Measurements from ENCODE around the gene NEGR1.

NEGR1 gene

DNA sequence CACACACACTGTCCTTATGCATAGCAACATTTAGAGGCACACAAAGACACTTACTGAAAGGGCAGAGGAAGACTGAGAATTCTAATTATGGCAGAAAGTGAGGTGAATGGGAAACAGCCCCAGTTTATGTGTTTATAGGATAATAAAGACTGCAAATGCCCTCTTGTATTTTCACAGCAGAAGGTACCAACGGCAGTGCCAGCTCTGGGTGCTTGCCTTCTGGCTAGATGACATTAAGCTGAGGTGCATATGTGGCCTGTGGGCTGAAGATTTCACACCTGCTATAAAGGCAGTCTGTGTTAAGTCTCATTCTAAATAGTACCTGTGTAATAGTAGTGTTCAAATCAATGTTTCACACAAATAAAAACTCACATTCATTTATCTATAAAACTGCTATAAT, 854.3 kb downstream of the NEGR1 start:
- TF ChIP-seq, protein P1, sequence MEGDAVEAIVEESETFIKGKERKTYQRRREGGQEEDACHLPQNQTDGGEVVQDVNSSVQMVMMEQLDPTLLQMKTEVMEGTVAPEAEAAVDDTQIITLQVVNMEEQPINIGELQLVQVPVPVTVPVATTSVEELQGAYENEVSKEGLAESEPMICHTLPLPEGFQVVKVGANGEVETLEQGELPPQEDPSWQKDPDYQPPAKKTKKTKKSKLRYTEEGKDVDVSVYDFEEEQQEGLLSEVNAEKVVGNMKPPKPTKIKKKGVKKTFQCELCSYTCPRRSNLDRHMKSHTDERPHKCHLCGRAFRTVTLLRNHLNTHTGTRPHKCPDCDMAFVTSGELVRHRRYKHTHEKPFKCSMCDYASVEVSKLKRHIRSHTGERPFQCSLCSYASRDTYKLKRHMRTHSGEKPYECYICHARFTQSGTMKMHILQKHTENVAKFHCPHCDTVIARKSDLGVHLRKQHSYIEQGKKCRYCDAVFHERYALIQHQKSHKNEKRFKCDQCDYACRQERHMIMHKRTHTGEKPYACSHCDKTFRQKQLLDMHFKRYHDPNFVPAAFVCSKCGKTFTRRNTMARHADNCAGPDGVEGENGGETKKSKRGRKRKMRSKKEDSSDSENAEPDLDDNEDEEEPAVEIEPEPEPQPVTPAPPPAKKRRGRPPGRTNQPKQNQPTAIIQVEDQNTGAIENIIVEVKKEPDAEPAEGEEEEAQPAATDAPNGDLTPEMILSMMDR (IDR thresholded peaks at IDR 0.05; ENCODE audit: insufficient read depth, low read length, missing control alignments): no peak
- no peak overlapping the region for H3K4me3 ChIP-seq (ENCODE audit: low read depth, low read length)
- CTCF ChIA-PET: no interaction called here
- no peak for DNase-seq (ENCODE audit: low read depth, low spot score)
- POLR2A ChIA-PET: no interaction called here

- no peak overlapping the region for H3K4me3 ChIP-seq (ENCODE audit: low read depth, low read length)
- POLR2A ChIA-PET: no interaction called here
- CTCF ChIA-PET: no interaction called here
- TF ChIP-seq, protein P1 (IDR thresholded peaks at IDR 0.05; ENCODE audit: insufficient read depth, low read length, missing control alignments): no peak
- DNase-seq (ENCODE audit: low read depth, low spot score): no peak
These were observed 855.3 kb downstream of the NEGR1 start for GRCh38 chr1:71427066-71427465.

- ChIA-PET POLR2A (no interaction called here), CTCF (interaction anchor here (1.0 kb wide), 1 partner anchor 21 kb away, joined by 3 read pairs; no protein-coding TSS in a partner anchor)
- TF ChIP-seq, protein P1 (IDR thresholded peaks at IDR 0.05; ENCODE audit: insufficient read depth, low read length, missing control alignments): no peak
- H3K4me3 ChIP-seq (ENCODE audit: low read depth, low read length): no peak overlapping the region
- DNase-seq (ENCODE audit: low read depth, low spot score): no peak
These were observed 857.8 kb downstream of the NEGR1 start for GRCh38 chr1:71424536-71424935.

DNA sequence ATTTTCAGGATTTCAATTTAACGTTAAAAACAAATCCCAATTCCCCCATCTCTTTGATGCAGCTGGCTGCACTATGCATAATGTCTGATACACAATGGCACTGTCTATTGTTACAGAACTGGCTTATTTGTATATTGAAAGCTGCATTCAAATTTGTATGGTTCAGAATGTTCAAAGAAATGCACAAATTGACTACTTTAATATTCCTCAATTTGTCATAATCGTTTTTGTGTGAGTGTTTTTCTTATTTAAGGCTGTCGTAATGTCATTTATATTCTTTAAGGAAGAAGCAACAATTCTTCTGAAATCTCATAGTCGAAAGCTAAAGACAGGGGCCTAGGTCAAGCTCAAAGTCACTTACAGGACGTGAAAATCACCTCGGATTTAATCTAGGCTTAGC, 860.1 kb downstream of the NEGR1 start:
- TF ChIP-seq, protein P1 (IDR thresholded peaks at IDR 0.05; ENCODE audit: insufficient read depth, low read length, missing control alignments): no peak
- POLR2A ChIA-PET: no interaction called here

DNA sequence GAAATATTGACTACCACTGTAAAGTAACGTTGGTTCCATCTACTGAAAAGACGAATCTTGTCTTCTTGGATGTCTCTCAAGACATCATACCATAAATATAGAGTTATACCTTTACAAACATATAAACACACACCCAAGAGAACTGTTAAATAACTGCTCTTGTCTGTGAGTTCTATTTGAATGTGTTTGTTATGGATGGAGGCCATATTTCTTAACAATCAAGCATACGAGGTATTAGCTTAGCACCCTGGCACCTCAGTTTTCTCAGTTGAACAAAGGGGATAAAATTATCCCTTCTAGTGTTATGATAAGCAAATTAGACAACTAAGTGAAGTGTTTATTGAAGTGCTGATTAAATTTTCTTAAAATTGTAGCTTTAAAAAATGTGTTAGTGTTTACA, 864.9 kb downstream of the NEGR1 start:
- TF ChIP-seq, protein P1 (IDR thresholded peaks at IDR 0.05; ENCODE audit: insufficient read depth, low read length, missing control alignments): no peak
- ChIA-PET CTCF (no interaction called here), POLR2A (no interaction called here)
- no peak overlapping the region for H3K4me3 ChIP-seq (ENCODE audit: low read depth, low read length)
- no peak for DNase-seq (ENCODE audit: low read depth, low spot score)

More for the DNA sequence above, 860.1 kb downstream of the NEGR1 start:
- DNase-seq (ENCODE audit: low read depth, low spot score): no peak
- CTCF ChIA-PET: no interaction called here
- H3K4me3 ChIP-seq (ENCODE audit: low read depth, low read length): no peak overlapping the region

- no peak for DNase-seq (ENCODE audit: low read depth, low spot score)
- CTCF ChIA-PET: no interaction called here
- POLR2A ChIA-PET: interaction anchor here (0.6 kb wide), 1 partner anchor 106 kb away, joined by 3 read pairs; no protein-coding TSS in a partner anchor
- no peak overlapping the region for H3K4me3 ChIP-seq (ENCODE audit: low read depth, low read length)
- TF ChIP-seq, protein P1 (IDR thresholded peaks at IDR 0.05; ENCODE audit: insufficient read depth, low read length, missing control alignments): no peak
These were observed 868.2 kb downstream of the NEGR1 start for GRCh38 chr1:71414179-71414578.

Measured in AG04449 (cell line).